H9 (cell line): Measurements from ENCODE around the gene EFNB2. TPM values are rescaled to one million over a fixed set of nuclear protein-coding genes. Genes with fewer than 3 reads are reported as not detected.

Experiments
- DNase-seq: peaks from one replicate; pipeline ENCODE4 v3.0.0-alpha.2; 2017
- H2AFZ ChIP-seq: one replicate; pipeline ENCODE4 v1.6.1; 2013; ENCODE audit warnings: mild to moderate bottlenecking, low read length, control low read depth, moderate library complexity
- H2AK5ac ChIP-seq: 2 replicates; pipeline ENCODE4 v1.6.1; 2013; ENCODE audit warnings: low read length, control low read depth, mixed read lengths; ENCODE audit not compliant: insufficient read length
- H2BK120ac ChIP-seq: one replicate; pipeline ENCODE4 v1.6.1; 2013; ENCODE audit warnings: low read depth, mild to moderate bottlenecking, low read length, control low read depth, inconsistent platforms; ENCODE audit not compliant: poor library complexity, severe bottlenecking
- H2BK12ac ChIP-seq: 2 replicates; pipeline ENCODE4 v1.6.1; 2013; ENCODE audit warnings: low read length, control low read depth, mixed read lengths, low read depth; ENCODE audit not compliant: insufficient read length
- H2BK15ac ChIP-seq: 2 replicates; pipeline ENCODE4 v1.6.1; 2013; ENCODE audit warnings: low read depth, low read length, control low read depth
- H2BK20ac ChIP-seq: one replicate; pipeline ENCODE4 v1.6.1; 2013; ENCODE audit warnings: low read depth, mild to moderate bottlenecking, low read length, control low read depth, inconsistent platforms; ENCODE audit not compliant: poor library complexity, severe bottlenecking
- H2BK5ac ChIP-seq: 2 replicates; pipeline ENCODE4 v1.6.1; 2013; ENCODE audit warnings: low read length, control low read depth, mixed read lengths; ENCODE audit not compliant: insufficient read length
- H3K14ac ChIP-seq: 2 replicates; pipeline ENCODE4 v1.6.1; 2013; ENCODE audit warnings: low read length, control low read depth; ENCODE audit not compliant: insufficient read depth
- H3K18ac ChIP-seq: 2 replicates; pipeline ENCODE4 v1.6.1; 2013; ENCODE audit warnings: low read depth, mild to moderate bottlenecking, mixed read lengths, low read length, control low read depth; ENCODE audit not compliant: insufficient read length
- H3K23ac ChIP-seq: 2 replicates; pipeline ENCODE4 v1.6.1; 2013; ENCODE audit warnings: low read length, control low read depth, mixed read lengths, low read depth; ENCODE audit not compliant: insufficient read length
- H3K23me2 ChIP-seq: 2 replicates; pipeline ENCODE4 v1.6.1; 2013; ENCODE audit warnings: low read depth, mild to moderate bottlenecking, mixed read lengths, low read length, control low read depth; ENCODE audit not compliant: insufficient read length, poor library complexity, severe bottlenecking
- H3K27ac ChIP-seq: 2 replicates; pipeline ENCODE4 v1.5.1; 2013; ENCODE audit warnings: low read length, control low read depth, mixed read lengths, low read depth; ENCODE audit not compliant: insufficient read length
- H3K27me3 ChIP-seq: 2 replicates; pipeline ENCODE4 v1.6.1; 2013; ENCODE audit warnings: low read length, control low read depth, inconsistent platforms; ENCODE audit not compliant: insufficient read depth
- H3K4ac ChIP-seq: 2 replicates; pipeline ENCODE4 v1.6.1; 2013; ENCODE audit warnings: low read depth, mild to moderate bottlenecking, control low read depth, inconsistent platforms, low read length, moderate library complexity
- H3K4me1 ChIP-seq: 2 replicates; pipeline ENCODE4 v1.6.1; 2013; ENCODE audit warnings: low read length, control low read depth, inconsistent platforms; ENCODE audit not compliant: insufficient read depth
- H3K4me2 ChIP-seq: 2 replicates; pipeline ENCODE4 v1.6.1; 2013; ENCODE audit warnings: low read length, control low read depth, mixed read lengths; ENCODE audit not compliant: insufficient read length, insufficient read depth
- H3K56ac ChIP-seq: 2 replicates; pipeline ENCODE4 v1.6.1; 2013; ENCODE audit warnings: low read depth, mild to moderate bottlenecking, mixed read lengths, low read length, control low read depth; ENCODE audit not compliant: insufficient read length
- H3K79me1 ChIP-seq: 2 replicates; pipeline ENCODE4 v1.6.1; 2013; ENCODE audit warnings: low read depth, mild to moderate bottlenecking, moderate library complexity, low read length, control low read depth, inconsistent platforms; ENCODE audit not compliant: insufficient read depth, poor library complexity, severe bottlenecking
- H3K79me2 ChIP-seq: 2 replicates; pipeline ENCODE4 v1.6.1; 2013; ENCODE audit warnings: low read length, control low read depth, inconsistent platforms; ENCODE audit not compliant: insufficient read depth
- H3K9ac ChIP-seq: 2 replicates; pipeline ENCODE4 v1.6.1; 2013; ENCODE audit warnings: low read length, control low read depth, mixed read lengths; ENCODE audit not compliant: insufficient read length; ENCODE audit errors: extremely low read depth
- H3K9me3 ChIP-seq: one replicate; pipeline ENCODE4 v1.6.1; 2013; ENCODE audit warnings: low read depth, low read length, inconsistent platforms; ENCODE audit not compliant: control insufficient read depth
- H3T11ph ChIP-seq: one replicate; pipeline ENCODE4 v1.6.1; 2013; ENCODE audit warnings: mild to moderate bottlenecking, low read length, control low read depth, inconsistent platforms
- H4K20me1 ChIP-seq: one replicate; pipeline ENCODE4 v1.6.1; 2013; ENCODE audit not compliant: control insufficient read depth, insufficient read length, insufficient read depth
- H4K5ac ChIP-seq: 2 replicates; pipeline ENCODE4 v1.6.1; 2013; ENCODE audit warnings: low read depth, mild to moderate bottlenecking, mixed read lengths, low read length, control low read depth; ENCODE audit not compliant: insufficient read length
- H4K8ac ChIP-seq: replicated peaks from 2 replicates; pipeline ENCODE4 v1.6.1; 2013; ENCODE audit warnings: low read length, control low read depth, mixed read lengths, low read depth; ENCODE audit not compliant: insufficient read length
- H4K91ac ChIP-seq: 2 replicates; pipeline ENCODE4 v1.6.1; 2013; ENCODE audit warnings: low read depth, mild to moderate bottlenecking, moderate library complexity, mixed read lengths, low read length, control low read depth; ENCODE audit not compliant: insufficient read length
- H3K27ac Mint-ChIP-seq, 3 experiments: 2 replicates in 2 of 3; 3 replicates in 1 of 3; pipeline ENCODE4 v1.8.0; 2020 to 2021; ENCODE audit warnings: mixed read lengths in 3 of 3, mild to moderate bottlenecking in 1 of 3, moderate library complexity in 1 of 3
- H3K27me3 Mint-ChIP-seq: 2 replicates; pipeline ENCODE4 v1.8.0; 2021; ENCODE audit warnings: low read depth, mild to moderate bottlenecking, moderate library complexity, mixed read lengths
- H3K36me3 Mint-ChIP-seq, 3 experiments: 2 replicates in 2 of 3; 3 replicates in 1 of 3; pipeline ENCODE4 v1.8.0; 2020 to 2021; ENCODE audit warnings: low read depth in 3 of 3, mixed read lengths in 3 of 3; ENCODE audit not compliant: insufficient read depth in 1 of 3
- H3K4me1 Mint-ChIP-seq, 2 experiments: 2 replicates each; pipeline ENCODE4 v1.8.0; 2020; ENCODE audit warnings: mixed read lengths in 2 of 2
- H3K4me3 Mint-ChIP-seq, 2 experiments: 2 replicates in 1 of 2; 3 replicates in 1 of 2; pipeline ENCODE4 v1.8.0; 2020 to 2021; ENCODE audit warnings: mild to moderate bottlenecking in 2 of 2, mixed read lengths in 2 of 2, moderate library complexity in 1 of 2
- H3K9me3 Mint-ChIP-seq, 2 experiments: 2 replicates in 1 of 2; 3 replicates in 1 of 2; pipeline ENCODE4 v1.8.0; 2020; ENCODE audit warnings: mild to moderate bottlenecking in 2 of 2, mixed read lengths in 2 of 2, moderate library complexity in 1 of 2
- WGBS: extraction: QIAGEN DNeasy Blood & Tissue Kit; methylation state at CpG from one replicate; pipeline ENCODE4 v1.1.7; 2013; ENCODE audit warnings: missing lambda C conversion rate, low lambda C conversion rate, mixed read lengths; ENCODE audit not compliant: insufficient read length; ENCODE audit errors: extremely low coverage; 5-methylcytosine and 5-hydroxymethylcytosine counted together
- total RNA-seq: library from RNA; stranded (reverse); gene quantifications from 2 replicates; pipeline ENCODE4 v1.2.1, GENCODE V29; 2021
- TF ChIP-seq, protein P1 (sequence below): fragments of 200-600 bp; sonication (generic); conservative IDR thresholded peaks from 3 replicates; pipeline ENCODE4 v1.8.0; 2021; ENCODE audit warnings: antibody characterized with exemption, mild to moderate bottlenecking

EFNB2 gene
- total RNA-seq, 1 experiment from 2014 or later: 12.7 TPM

DNA sequence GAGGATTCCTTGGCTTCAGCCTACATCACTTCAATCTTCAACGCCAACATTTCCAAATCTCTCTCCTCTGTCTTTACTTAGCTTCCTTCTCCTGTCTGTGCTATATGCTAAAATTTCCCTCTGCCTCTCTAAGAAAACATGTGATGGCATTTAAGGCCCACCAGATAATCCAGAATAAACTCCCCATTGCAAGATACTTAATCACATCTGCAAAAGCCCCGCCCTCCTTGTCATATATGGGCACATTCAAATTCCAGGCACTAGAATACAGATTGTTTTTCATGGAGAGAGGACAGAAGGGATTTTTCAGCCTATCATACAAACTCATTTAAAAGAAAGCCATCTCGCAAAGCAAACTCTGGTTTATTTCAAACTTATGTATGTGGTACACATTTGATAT is 16.3 kb upstream of the EFNB2 start:
- WGBS: no CpG with 5 or more reads among the region's 3 CpGs
- TF ChIP-seq, protein P1, sequence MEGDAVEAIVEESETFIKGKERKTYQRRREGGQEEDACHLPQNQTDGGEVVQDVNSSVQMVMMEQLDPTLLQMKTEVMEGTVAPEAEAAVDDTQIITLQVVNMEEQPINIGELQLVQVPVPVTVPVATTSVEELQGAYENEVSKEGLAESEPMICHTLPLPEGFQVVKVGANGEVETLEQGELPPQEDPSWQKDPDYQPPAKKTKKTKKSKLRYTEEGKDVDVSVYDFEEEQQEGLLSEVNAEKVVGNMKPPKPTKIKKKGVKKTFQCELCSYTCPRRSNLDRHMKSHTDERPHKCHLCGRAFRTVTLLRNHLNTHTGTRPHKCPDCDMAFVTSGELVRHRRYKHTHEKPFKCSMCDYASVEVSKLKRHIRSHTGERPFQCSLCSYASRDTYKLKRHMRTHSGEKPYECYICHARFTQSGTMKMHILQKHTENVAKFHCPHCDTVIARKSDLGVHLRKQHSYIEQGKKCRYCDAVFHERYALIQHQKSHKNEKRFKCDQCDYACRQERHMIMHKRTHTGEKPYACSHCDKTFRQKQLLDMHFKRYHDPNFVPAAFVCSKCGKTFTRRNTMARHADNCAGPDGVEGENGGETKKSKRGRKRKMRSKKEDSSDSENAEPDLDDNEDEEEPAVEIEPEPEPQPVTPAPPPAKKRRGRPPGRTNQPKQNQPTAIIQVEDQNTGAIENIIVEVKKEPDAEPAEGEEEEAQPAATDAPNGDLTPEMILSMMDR: no peak
- H3K23me2 ChIP-seq: no peaks in the 10 kb centered on the region

More for the DNA sequence above, 16.3 kb upstream of the EFNB2 start:
- Histone ChIP-seq H3K4me1 (no peaks in the 10 kb centered on the region), H3K27me3 (no peaks in the 10 kb centered on the region), H3K23ac (no peak overlapping the region), H2BK5ac (no peak overlapping the region), H3K9me3 (no peaks in the 10 kb centered on the region), H2BK20ac (no peak overlapping the region), H4K91ac (no peak overlapping the region), H4K20me1 (no peaks in the 10 kb centered on the region), H3T11ph (no peak overlapping the region), H3K56ac (no peak overlapping the region), H4K5ac (no peak overlapping the region), H2BK12ac (no peak overlapping the region), H3K27ac (no peak overlapping the region), H3K4ac (no peak overlapping the region), H3K79me1 (peaks cover 6% of the 10 kb centered on the region), H3K9ac (no peak overlapping the region), H2AK5ac (no peak overlapping the region), H2BK120ac (no peak overlapping the region), H2BK15ac (no peak overlapping the region), H3K79me2 (peaks cover 15% of the 10 kb centered on the region), H2AFZ (no peak overlapping the region), H4K8ac (no peak overlapping the region), H3K14ac (no peak overlapping the region), H3K18ac (no peak overlapping the region), H3K4me2 (no peak overlapping the region)
- Mint-ChIP-seq H3K27me3 (no peaks in the 10 kb centered on the region), H3K9me3 (no peaks in the 10 kb centered on the region), H3K36me3 (peaks cover 60 to 73% (median 71%) of the 10 kb centered on the region in 3 experiments), H3K4me1 (no peaks in the 10 kb centered on the region), H3K27ac (no peak overlapping the region), H3K4me3 (no peak overlapping the region)
- no peak for DNase-seq
